HUES6 (cell line): ENCODE results near the gene DMKN.
A peak's percentile ranks its signal among the peaks of the same experiment; 100 is the strongest.

Experiments used
- H3K27ac ChIP-seq: 2 replicates; pipeline ENCODE4 v1.7.0; 2013; ENCODE audit warnings: low read depth, mild to moderate bottlenecking, low read length, inconsistent platforms
- H3K27me3 ChIP-seq: 2 replicates; pipeline ENCODE4 v1.6.1; 2013; ENCODE audit warnings: low read length; ENCODE audit not compliant: control insufficient read depth, insufficient read depth
- H3K36me3 ChIP-seq: 2 replicates; pipeline ENCODE4 v1.6.1; 2013; ENCODE audit warnings: low read length; ENCODE audit not compliant: control insufficient read depth, insufficient read depth
- H3K4me1 ChIP-seq: 2 replicates; pipeline ENCODE4 v1.6.1; 2013; ENCODE audit warnings: low read length; ENCODE audit not compliant: control insufficient read depth, insufficient read depth
- H3K4me3 ChIP-seq: 2 replicates; pipeline ENCODE4 v1.5.1; 2013; ENCODE audit warnings: low read depth, low read length
- H3K9ac ChIP-seq: one replicate; pipeline ENCODE4 v1.6.1; 2013; ENCODE audit warnings: mild to moderate bottlenecking, low read length
- H3K9me3 ChIP-seq: 2 replicates; pipeline ENCODE4 v1.6.1; 2013; ENCODE audit warnings: low read depth, low read length; ENCODE audit not compliant: control insufficient read depth, insufficient read depth

Gene DMKN

GRCh38 chr19:35533822-35534392 is 20.5 kb upstream of the DMKN start:
- no peak overlapping the region for H3K9ac ChIP-seq
- H3K27me3 ChIP-seq, result peaks cover 9% of the 10 kb centered on the region
- H3K4me3 ChIP-seq, result peak overlapping the region; percentile 12; the same call in 1 of the 2 replicates
- no peak overlapping the region for H3K27ac ChIP-seq
- no peaks in the 10 kb centered on the region for H3K36me3 ChIP-seq
- H3K4me1 ChIP-seq, result peaks cover 22% of the 10 kb centered on the region
- H3K9me3 ChIP-seq, result no peaks in the 10 kb centered on the region

- H3K27me3 ChIP-seq, result peaks cover 9% of the 10 kb centered on the region
- H3K4me3 ChIP-seq, result peak within 1 kb of the TSS; percentile 12; the same call in 1 of the 2 replicates
- H3K9me3 ChIP-seq, result no peaks in the 10 kb centered on the region
- peaks cover 22% of the 10 kb centered on the region for H3K4me1 ChIP-seq
- no peak within 1 kb of the TSS for H3K27ac ChIP-seq
- H3K9ac ChIP-seq, result no peak within 1 kb of the TSS
- H3K36me3 ChIP-seq, result no peaks in the 10 kb centered on the region
These were observed 19.9 kb upstream of the DMKN start, which contains the start of gene GAPDHS for GRCh38 chr19:35533201-35533821. GAPDHS (plus strand) TSS chr19:35533456; CDS start chr19:35533528, 72 bp downstream.

GRCh38 chr19:35531291-35531690 is 17.8 kb upstream of the DMKN start:
- Histone ChIP-seq H3K9me3 (no peaks in the 10 kb centered on the region), H3K9ac (no peak overlapping the region), H3K4me1 (peaks cover 12% of the 10 kb centered on the region), H3K27ac (no peak overlapping the region), H3K36me3 (no peaks in the 10 kb centered on the region), H3K4me3 (no peak overlapping the region), H3K27me3 (peaks cover 13% of the 10 kb centered on the region)

DNA sequence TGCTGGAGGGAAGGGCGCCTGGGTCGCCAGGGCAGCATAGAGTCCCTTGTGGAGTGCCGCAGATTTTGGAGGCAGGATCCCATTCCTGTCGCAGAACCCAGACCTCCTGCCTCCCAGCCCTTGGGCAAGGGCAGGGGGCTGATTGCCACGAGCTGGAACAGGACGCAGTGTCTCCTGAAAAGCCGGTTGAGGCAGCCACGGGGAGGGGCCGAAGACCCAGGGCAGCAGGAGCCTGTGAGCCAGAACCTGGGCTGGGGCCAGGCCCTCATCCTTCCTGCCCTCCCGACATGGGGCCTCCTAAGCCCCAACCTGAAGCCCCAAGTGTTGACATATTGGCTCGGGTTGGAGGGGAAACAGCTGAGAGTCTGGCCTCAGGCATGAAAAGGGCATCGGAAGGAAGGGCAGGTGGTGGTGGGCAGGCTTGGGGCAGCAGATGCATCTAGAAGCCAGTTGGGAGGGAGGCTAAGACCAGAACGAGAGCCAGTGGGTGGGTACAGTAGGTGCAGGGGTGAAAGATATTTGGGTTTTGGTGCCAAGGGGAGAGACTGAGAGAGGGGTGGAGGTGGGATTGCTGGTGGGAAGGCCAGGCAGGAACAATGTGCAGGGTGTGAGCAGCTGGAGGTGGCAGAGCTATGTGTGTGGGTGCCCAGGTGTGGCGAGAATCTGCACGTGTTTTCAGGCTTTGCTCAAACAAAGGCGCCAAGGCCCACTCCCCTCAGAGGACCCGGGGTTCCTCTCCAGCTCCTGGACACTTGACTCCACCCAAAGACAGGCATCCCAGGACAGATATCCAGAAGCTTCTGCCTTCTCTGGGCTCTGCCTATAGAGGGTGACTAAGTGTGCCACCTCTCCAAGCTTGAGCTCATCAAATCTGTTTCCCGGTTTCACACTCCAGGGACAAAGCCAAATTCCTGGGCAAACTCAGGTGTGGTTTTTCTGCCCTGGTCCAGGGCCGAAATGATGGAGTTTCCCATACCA is 16.1 kb upstream of the DMKN start:
- Histone ChIP-seq H3K9ac (no peak overlapping the region), H3K4me1 (peaks cover 14% of the 10 kb centered on the region), H3K27me3 (peaks cover 26% of the 10 kb centered on the region), H3K9me3 (no peaks in the 10 kb centered on the region), H3K4me3 (no peak overlapping the region), H3K36me3 (no peaks in the 10 kb centered on the region), H3K27ac (no peak overlapping the region)

DNA sequence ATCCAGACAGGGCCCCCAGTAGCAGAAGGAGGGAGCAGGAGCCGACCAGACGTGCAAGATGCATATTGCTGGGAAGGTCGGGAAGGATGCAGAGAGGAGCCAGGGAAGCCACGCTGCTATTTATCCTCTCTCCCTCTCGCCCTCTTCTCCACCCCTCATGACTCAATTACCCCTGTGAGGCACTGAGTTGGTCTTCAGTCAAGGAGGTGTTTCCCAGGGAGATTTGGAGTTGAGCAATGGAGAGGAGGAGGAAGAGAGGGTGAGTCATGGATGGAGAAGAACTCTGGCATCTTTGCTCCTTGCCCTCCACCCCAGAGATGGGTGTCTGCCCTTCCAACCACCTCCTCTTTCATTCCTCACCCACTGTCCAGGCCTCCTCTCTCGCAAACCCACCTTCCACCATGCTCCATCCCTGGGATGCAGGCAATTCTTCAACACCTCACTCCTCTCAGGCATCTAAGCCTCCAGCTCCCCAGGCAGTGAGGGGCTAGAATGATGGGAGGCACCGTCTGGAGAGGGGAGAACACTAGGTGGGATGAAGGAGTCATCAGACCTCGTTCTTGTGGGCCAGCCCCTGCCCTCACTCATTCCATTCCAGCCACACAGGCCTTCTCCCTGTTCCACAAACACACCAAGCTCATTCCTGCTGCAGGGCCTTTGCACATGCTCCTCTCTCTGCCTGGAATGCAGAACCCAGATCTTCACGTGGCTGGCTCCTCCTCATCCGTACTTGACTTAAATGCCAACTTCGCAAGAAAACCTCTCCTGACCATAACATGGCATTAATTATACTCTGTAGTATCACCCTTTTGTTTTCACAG is 15.0 kb upstream of the DMKN start, which contains the start of gene SBSN:
Gene SBSN (minus strand): TSS at position 94 of the 821 bp plus-strand sequence. CDS start 30 bp downstream, at position 64.
- H3K36me3 ChIP-seq, result no peaks in the 10 kb centered on the region

GRCh38 chr19:35525873-35526272 is 12.4 kb upstream of the DMKN start:
- Histone ChIP-seq H3K36me3 (no peaks in the 10 kb centered on the region), H3K27ac (no peak overlapping the region), H3K9me3 (no peaks in the 10 kb centered on the region), H3K9ac (no peak overlapping the region), H3K4me1 (peaks cover 20% of the 10 kb centered on the region), H3K27me3 (peaks cover 20% of the 10 kb centered on the region), H3K4me3 (no peak overlapping the region)

More for the DNA sequence above, 15.0 kb upstream of the DMKN start, which contains the start of gene SBSN:
- Histone ChIP-seq H3K4me1 (peaks cover 16% of the 10 kb centered on the region), H3K9me3 (no peaks in the 10 kb centered on the region), H3K27me3 (peaks cover 29% of the 10 kb centered on the region), H3K4me3 (no peak within 1 kb of the TSS), H3K9ac (no peak within 1 kb of the TSS), H3K27ac (no peak within 1 kb of the TSS)

DNA sequence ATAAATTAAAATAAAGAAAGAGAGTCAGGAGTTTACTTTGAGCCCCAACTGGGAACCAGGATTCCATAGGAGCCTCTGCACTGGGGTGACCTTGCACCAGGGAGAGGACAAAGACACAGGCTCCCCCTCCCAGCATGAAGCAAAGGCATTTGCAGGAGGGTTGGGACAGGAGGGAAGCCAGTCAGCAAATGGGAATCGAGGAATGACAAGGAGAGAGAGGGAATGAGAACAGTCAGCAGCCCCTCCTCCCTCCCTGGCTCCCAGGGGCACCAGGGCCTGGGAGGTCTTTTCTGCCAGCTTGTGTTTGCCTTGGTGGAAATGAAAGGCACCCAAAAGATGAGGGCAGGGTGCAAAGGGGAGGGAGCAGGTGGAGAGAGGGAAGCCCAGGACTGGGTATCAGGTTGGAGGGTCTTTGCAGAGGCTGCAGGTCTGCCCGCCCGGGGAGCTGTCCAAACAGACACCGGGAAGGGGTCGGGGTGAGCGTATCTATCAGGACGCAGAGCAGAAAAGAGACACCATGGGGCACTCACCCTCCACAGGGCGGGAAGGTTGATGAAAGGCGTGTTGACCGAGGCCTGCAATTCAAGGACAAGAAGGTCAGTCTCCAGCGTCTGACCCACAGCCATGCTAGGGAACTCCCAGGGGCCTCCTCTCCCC is 10.9 kb upstream of the DMKN start:
- Histone ChIP-seq H3K9ac (no peak overlapping the region), H3K9me3 (no peaks in the 10 kb centered on the region), H3K27ac (no peak overlapping the region), H3K36me3 (no peaks in the 10 kb centered on the region), H3K4me3 (peak overlapping the region; percentile 40), H3K4me1 (peaks cover 20% of the 10 kb centered on the region), H3K27me3 (peaks cover 20% of the 10 kb centered on the region)

DNA sequence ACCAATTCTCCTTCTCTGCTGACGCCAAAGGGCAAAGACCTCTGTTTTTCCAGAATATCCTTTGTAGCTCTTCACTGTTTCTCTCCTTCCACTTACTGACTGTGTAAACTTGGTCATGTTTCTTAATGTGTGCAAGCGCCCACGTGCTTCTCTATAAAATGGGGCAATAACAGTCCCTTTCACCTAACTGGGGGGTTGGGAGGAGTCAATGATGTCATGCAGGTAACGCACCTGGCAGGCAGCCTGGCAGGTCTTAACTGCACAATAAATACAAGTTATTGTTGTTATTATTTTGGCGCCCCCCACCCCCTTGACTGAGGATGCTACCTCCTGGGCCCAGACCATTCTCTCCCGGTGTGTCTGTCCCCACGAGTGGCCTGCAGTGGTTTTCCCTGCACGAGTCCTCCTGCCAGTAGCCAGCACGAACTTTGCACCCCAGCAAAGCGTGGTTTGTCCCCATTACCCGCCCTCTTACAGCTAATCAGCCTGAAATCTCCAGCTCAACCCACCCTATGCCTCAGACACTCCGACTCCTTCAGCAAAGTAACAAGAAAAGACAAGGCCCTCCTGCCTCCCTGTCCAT is 9.4 kb upstream of the DMKN start:
- H3K9ac ChIP-seq, result no peak overlapping the region
- H3K36me3 ChIP-seq, result no peaks in the 10 kb centered on the region
- no peak overlapping the region for H3K4me3 ChIP-seq
- H3K9me3 ChIP-seq, result no peaks in the 10 kb centered on the region
- peaks cover 20% of the 10 kb centered on the region for H3K4me1 ChIP-seq
- no peak overlapping the region for H3K27ac ChIP-seq
- H3K27me3 ChIP-seq, result peaks cover 16% of the 10 kb centered on the region

DNA sequence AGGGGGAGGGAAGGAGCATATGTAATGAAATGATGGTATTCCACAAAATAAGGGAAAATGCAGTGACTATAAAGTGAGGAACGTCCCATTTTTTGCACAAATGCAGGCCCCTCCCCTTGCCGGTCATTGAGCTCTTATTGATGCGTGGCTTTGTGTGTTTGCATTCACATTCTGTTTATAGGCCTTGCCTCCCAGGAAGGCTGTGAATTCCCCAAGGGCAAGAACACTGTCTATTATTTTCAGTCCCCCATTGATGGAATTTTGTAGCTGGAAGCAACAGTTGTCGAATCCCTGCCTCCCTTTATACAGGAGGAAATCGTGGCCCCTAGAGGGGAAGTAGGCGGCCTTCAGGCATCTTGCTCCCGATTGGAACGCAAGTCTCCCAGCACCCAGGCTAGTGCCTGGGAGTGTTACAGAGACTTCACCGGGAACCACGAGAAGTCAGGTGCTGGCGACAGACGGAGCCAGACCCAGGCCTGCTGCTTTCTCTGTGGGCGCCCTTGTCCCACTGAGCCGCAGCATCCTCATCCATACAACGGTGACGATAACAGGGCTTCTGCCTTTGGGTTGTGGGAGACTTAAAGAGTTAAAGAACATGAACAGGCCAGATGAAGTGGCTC is 7.8 kb upstream of the DMKN start:
- H3K36me3 ChIP-seq, result no peaks in the 10 kb centered on the region
- no peak overlapping the region for H3K9ac ChIP-seq
- H3K9me3 ChIP-seq, result no peaks in the 10 kb centered on the region
- no peak overlapping the region for H3K27ac ChIP-seq
- H3K4me3 ChIP-seq, result no peak overlapping the region
- peaks cover 16% of the 10 kb centered on the region for H3K27me3 ChIP-seq
- H3K4me1 ChIP-seq, result peaks cover 20% of the 10 kb centered on the region
